K562 (cell line): ENCODE measurements around the gene RTCA. TPM values are rescaled to one million over a fixed set of nuclear protein-coding genes. Genes with fewer than 3 reads are reported as not detected.

Source experiments
- ARNT ChIP-seq, 2 experiments: fragments of 450-650 bp; IDR thresholded peaks; 2 replicates each; pipeline ENCODE4 v1.6.1; 2016; ENCODE audit warnings: mild to moderate bottlenecking in 1 of 2
- ATF4 ChIP-seq: fragments of 450-650 bp; formaldehyde crosslinking; IDR thresholded peaks from 2 replicates; pipeline ENCODE4 v1.4.0; 2022; ENCODE audit warnings: mild to moderate bottlenecking, moderate library complexity
- BCL6 ChIP-seq: fragments of 250-450 bp; sonication (Bioruptor Pico); IDR thresholded peaks from 2 replicates; pipeline ENCODE4 v1.4.0; 2020
- CCAR2 ChIP-seq: fragments of 200-400 bp; formaldehyde crosslinking; IDR thresholded peaks from 2 replicates; pipeline ENCODE4 v1.6.1; 2017; ENCODE audit warnings: mild to moderate bottlenecking, low read depth, low read length
- CHCHD3 ChIP-seq: fragments of 250-450 bp; sonication (Bioruptor Pico); IDR thresholded peaks from 2 replicates; pipeline ENCODE4 v2.1.2; 2022; ENCODE audit warnings: mild to moderate bottlenecking
- CREM ChIP-seq: IDR thresholded peaks from 2 replicates; pipeline ENCODE4 v1.6.1; 2014; ENCODE audit warnings: antibody characterized with exemption, low read depth
- DIDO1 ChIP-seq: fragments of 450-650 bp; IDR thresholded peaks from 2 replicates; pipeline ENCODE4 v1.6.1; 2016; ENCODE audit warnings: low read depth, missing biosample characterization, missing genetic modification characterization
- FOXM1 ChIP-seq, 2 experiments: fragments of 450-650 bp in 1 of 2; sonication (generic) in 1 of 2; formaldehyde crosslinking in 1 of 2; IDR thresholded peaks; 2 replicates each; pipeline versions ENCODE4 v1.6.1 to v1.9.0; 2017 to 2022; ENCODE audit warnings: low read depth in 2 of 2, mild to moderate bottlenecking in 2 of 2, missing genetic modification reagents in 1 of 2, moderate library complexity in 1 of 2
- HMGN3 ChIP-seq: IDR thresholded peaks from 2 replicates; pipeline ENCODE4 v1.6.1; 2011; ENCODE audit warnings: borderline replicate concordance, low read depth, mild to moderate bottlenecking, mixed read lengths, low read length; ENCODE audit not compliant: insufficient read length; ENCODE audit errors: extremely low read depth
- MCM3 ChIP-seq: fragments of 450-650 bp; IDR thresholded peaks from 2 replicates; pipeline ENCODE4 v1.6.1; 2016
- MED1 ChIP-seq: sonication (generic); formaldehyde crosslinking; IDR thresholded peaks from 2 replicates; pipeline ENCODE4 v1.8.1; 2023; ENCODE audit warnings: missing genetic modification reagents, borderline replicate concordance
- NCOA1 ChIP-seq: fragments of 450-650 bp; IDR thresholded peaks from 2 replicates; pipeline ENCODE4 v1.6.1; 2016; ENCODE audit warnings: low read depth
- RAD21 ChIP-seq, 2 experiments: fragments of 250-450 bp in 1 of 2; fragments of 450-650 bp in 1 of 2; sonication (Bioruptor Pico) in 1 of 2; formaldehyde crosslinking in 1 of 2; IDR thresholded peaks in 1 of 2; conservative IDR thresholded peaks in 1 of 2; 2 replicates each; pipeline versions ENCODE4 v1.4.0 to v1.8.0; 2020 to 2022; ENCODE audit warnings: mild to moderate bottlenecking in 2 of 2, moderate library complexity in 1 of 2
- RBM22 ChIP-seq: fragments of 200-400 bp; formaldehyde crosslinking; IDR thresholded peaks from 2 replicates; pipeline ENCODE4 v1.6.1; 2018; ENCODE audit warnings: low read length, low read depth; ENCODE audit not compliant: poor library complexity, severe bottlenecking
- SMAD1 ChIP-seq: fragments of 150-350 bp; IDR thresholded peaks from 2 replicates; pipeline ENCODE4 v1.6.1; 2014; ENCODE audit warnings: low read length, low read depth; ENCODE audit not compliant: partially characterized antibody
- SRF ChIP-seq, 2 experiments: fragments of 250-450, 450-650 bp in 1 of 2; sonication (Bioruptor Pico) in 1 of 2; sonication (generic) in 1 of 2; formaldehyde crosslinking; IDR thresholded peaks; 2 replicates each; pipeline versions ENCODE4 v1.5.0 to v1.5.1; 2020 to 2022; ENCODE audit warnings: mild to moderate bottlenecking in 1 of 2, missing genetic modification reagents in 1 of 2
- TAF9B ChIP-seq: fragments of 450-650 bp; IDR thresholded peaks from 2 replicates; pipeline ENCODE4 v1.6.1; 2018; ENCODE audit warnings: mild to moderate bottlenecking; ENCODE audit not compliant: partially characterized antibody
- TBL1XR1 ChIP-seq, 2 experiments: IDR thresholded peaks; 2 replicates each; pipeline ENCODE4 v1.6.1; 2012; ENCODE audit warnings: improper control_type of control experiment in 2 of 2, low read length in 2 of 2, mild to moderate bottlenecking in 1 of 2
- WHSC1 ChIP-seq: IDR thresholded peaks from one replicate; pipeline ENCODE4 v1.6.1; 2012; ENCODE audit warnings: low read length, control low read depth, inconsistent platforms
- ZNF146 ChIP-seq: IDR thresholded peaks from one replicate; pipeline ENCODE4 v1.6.1; 2018; ENCODE audit warnings: missing compliant biosample characterization; ENCODE audit not compliant: unreplicated experiment
- ZNF23 ChIP-seq: fragments of 250-450 bp; sonication (Bioruptor Pico); IDR thresholded peaks from 2 replicates; pipeline ENCODE4 v1.4.0; 2020; ENCODE audit warnings: mild to moderate bottlenecking
- ZNF644 ChIP-seq: fragments of 200-800 bp; sonication (Bioruptor generic); IDR thresholded peaks from 2 replicates; pipeline ENCODE4 v1.6.1; 2016; ENCODE audit warnings: low read depth, missing genetic modification characterization, missing compliant biosample characterization
- ZNF695 ChIP-seq: fragments of 450-650 bp; formaldehyde crosslinking; IDR thresholded peaks from 2 replicates; pipeline ENCODE4 v1.4.0; 2020; ENCODE audit warnings: mild to moderate bottlenecking, moderate library complexity
- ZNF696 ChIP-seq: fragments of 250-450 bp; sonication (Bioruptor Pico); conservative IDR thresholded peaks from 2 replicates; pipeline ENCODE4 v1.4.0; 2020; ENCODE audit warnings: mild to moderate bottlenecking, moderate library complexity
- ZNF764 ChIP-seq: fragments of 250-450 bp; sonication (Bioruptor Pico); IDR thresholded peaks from 2 replicates; pipeline ENCODE4 v1.4.0; 2020; ENCODE audit warnings: low read depth, mild to moderate bottlenecking, moderate library complexity
- ZNF830 ChIP-seq: fragments of 250-450 bp; sonication (Bioruptor Pico); IDR thresholded peaks from 2 replicates; pipeline ENCODE4 v1.5.0; 2021; ENCODE audit warnings: mild to moderate bottlenecking
- polyA plus RNA-seq, 8 experiments: library from polyadenylated mRNA; depleted of rRNA in 4 of 8; stranded (reverse) in 5 of 8; unstranded in 3 of 8; fragments of >200 nt; fragmentation: Nextera tagmentation in 2 of 8; fragmentation: Illumina TruSeq in 1 of 8; extraction: Ambion mirVana in 2 of 8; extraction: Trizol in 1 of 8; gene quantifications; 2 replicates each; pipeline versions ENCODE4 v1.2.1 to v1.2.3, GENCODE V29; 2011 to 2014; ENCODE audit warnings: inconsistent platforms in 1 of 8, missing spikeins in 1 of 8
- total RNA-seq, 7 experiments: library from RNA; depleted of rRNA in 6 of 7; stranded (reverse); fragments of >200 nt in 6 of 7; fragmentation: Illumina TruSeq in 2 of 7; extraction: Trizol in 2 of 7; gene quantifications; 2 replicates each; pipeline versions ENCODE4 v1.2.1 to v1.2.3, GENCODE V29; 2011 to 2021; ENCODE audit warnings: low replicate concordance in 1 of 7
- TF ChIP-seq, protein P1 (sequence below): fragments of 450-650 bp; formaldehyde crosslinking; IDR thresholded peaks from 2 replicates; pipeline ENCODE4 v1.4.0; 2022; ENCODE audit warnings: missing genetic modification characterization
- TF ChIP-seq, protein P2 (sequence below): fragments of 450-650 bp; IDR thresholded peaks from one replicate; pipeline ENCODE4 v1.6.1; 2018; ENCODE audit warnings: mild to moderate bottlenecking, moderate library complexity; ENCODE audit not compliant: partially characterized antibody

Gene RTCA
- total and polyA plus RNA-seq, 9 of the 15 experiments (the other 6 are each of a cell fraction or from before 2014, with no cell fraction given) = 11.6 to 57.2 (median 43.2) TPM

DNA sequence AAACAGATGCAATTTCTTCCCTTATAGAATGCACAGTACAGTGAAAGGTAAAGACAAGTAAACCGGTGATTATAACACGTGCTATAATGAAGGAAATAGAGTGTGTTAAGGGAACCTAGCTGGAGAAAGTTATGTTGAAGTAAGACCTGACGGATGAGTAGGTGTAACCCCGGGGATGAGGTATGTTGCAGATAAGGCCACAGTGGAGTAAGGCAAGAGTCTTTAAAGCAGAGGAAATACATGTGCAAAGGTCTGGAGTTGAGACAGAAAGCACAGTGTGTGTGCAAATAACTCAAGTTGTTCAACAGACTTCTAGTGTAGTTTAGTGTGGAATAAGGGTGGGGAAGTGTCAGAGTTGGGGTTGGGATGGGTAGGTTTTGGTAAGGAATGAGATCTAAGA, 19.3 kb upstream of the RTCA start (continued):
- TF ChIP-seq SMAD1 (no peak), ZNF830 (no peak), MED1 (no peak), NCOA1 (no peak), CCAR2 (no peak), ZNF695 (CRISPR knock-in tag) (no peak), FOXM1 (IDR thresholded peaks at IDR 0.05; ENCODE audit: low read depth) (no peak), FOXM1 (CRISPR knock-in tag; IDR thresholded peaks at IDR 0.05; ENCODE audit: low read depth) (no peak), CHCHD3 (no peak), CREM (peak; percentile 42), ATF4 (CRISPR knock-in tag) (no peak), ARNT (IDR thresholded peaks at IDR 0.05) (no peak), ZNF146 (CRISPR knock-in tag) (no peak), RBM22 (no peak), ZNF764 (CRISPR knock-in tag) (no peak), TBL1XR1 (IDR thresholded peaks at IDR 0.05; ENCODE audit: low read length in 2 of 2) (no peak), DIDO1 (no peak), TAF9B (no peak), ZNF696 (CRISPR knock-in tag) (no peak), ZNF23 (CRISPR knock-in tag) (no peak), HMGN3 (no peak), RAD21 (CRISPR knock-in tag; conservative IDR thresholded peaks at IDR 0.05 in 1 of 2, IDR thresholded peaks at IDR 0.05 in 1 of 2) (no peak), SRF (CRISPR knock-in tag; IDR thresholded peaks at IDR 0.05) (no peak), BCL6 (CRISPR knock-in tag) (no peak), WHSC1 (no peak), ZNF644 (tag) (no peak), MCM3 (no peak)
- TF ChIP-seq, protein P1, sequence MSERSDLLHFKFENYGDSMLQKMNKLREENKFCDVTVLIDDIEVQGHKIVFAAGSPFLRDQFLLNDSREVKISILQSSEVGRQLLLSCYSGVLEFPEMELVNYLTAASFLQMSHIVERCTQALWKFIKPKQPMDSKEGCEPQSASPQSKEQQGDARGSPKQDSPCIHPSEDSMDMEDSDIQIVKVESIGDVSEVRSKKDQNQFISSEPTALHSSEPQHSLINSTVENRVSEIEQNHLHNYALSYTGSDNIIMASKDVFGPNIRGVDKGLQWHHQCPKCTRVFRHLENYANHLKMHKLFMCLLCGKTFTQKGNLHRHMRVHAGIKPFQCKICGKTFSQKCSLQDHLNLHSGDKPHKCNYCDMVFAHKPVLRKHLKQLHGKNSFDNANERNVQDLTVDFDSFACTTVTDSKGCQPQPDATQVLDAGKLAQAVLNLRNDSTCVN (CRISPR knock-in tag) = no peak
- TF ChIP-seq, protein P2, sequence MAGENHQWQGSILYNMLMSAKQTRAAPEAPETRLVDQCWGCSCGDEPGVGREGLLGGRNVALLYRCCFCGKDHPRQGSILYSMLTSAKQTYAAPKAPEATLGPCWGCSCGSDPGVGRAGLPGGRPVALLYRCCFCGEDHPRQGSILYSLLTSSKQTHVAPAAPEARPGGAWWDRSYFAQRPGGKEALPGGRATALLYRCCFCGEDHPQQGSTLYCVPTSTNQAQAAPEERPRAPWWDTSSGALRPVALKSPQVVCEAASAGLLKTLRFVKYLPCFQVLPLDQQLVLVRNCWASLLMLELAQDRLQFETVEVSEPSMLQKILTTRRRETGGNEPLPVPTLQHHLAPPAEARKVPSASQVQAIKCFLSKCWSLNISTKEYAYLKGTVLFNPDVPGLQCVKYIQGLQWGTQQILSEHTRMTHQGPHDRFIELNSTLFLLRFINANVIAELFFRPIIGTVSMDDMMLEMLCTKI = no peak
